Measurements from ENCODE around the gene INSC.

Gene INSC

DNA sequence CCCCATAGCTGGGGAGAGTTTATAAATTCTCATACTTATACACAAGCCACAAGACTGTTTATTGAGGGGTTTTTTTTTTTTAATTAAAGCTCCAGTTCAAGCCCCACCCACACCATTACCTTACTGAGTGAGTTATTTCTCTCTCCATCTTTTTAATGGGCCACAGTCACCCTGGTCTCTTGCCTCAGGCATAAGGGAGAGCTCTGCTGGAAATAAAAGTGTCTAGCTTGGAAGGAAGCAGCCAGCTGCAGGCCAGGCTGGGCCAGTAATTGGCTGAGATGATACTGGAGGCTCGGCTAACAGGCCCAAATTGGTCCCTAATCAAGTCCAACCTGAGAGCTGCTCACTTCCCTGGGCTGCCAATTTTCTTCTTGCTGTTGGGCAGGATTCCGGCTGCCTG, 174.1 kb downstream of the INSC start:
- DNase-seq (ENCODE audit: low read depth in 2 of 2) = no peak

DNA sequence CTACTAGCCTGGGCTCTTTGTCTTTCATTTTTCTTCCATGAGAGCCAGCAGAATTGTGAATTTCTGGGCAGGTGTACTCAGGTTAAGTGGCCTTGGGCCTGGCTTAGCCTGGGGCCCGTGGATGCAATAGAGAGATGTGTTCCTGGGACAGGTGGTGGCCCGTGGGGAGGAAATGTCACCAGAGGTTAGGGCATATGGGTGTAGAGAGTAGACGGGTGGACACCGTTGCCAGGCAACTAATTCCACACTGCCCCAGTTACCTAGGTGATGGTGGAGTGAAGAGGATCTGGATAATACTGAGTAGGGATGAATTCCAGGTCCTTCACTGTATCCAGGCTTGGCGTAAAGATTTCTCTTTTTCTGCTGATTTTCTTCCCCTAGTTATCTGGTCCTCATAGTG, 175.0 kb downstream of the INSC start:
- no peak for DNase-seq (ENCODE audit: low read depth in 2 of 2)

DNA sequence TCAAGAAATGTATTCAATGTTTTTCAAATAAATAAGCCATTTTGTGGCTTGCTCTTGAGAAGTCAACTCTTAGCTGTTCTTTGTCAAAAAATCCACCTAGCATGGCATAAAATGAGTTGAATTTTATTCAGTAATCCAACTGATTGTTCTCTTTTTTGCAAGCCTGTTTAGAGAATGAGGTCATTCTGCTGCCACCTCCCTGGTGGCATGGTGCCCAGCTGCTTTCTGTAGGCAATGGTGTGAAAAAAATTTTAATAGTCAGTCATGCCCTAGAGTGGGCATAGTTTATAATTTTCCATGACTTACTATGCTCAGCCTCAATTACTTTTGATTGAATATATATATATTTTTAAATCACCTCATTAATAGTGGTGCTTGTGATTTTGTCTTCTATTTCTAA, 177.2 kb downstream of the INSC start:
- no peak for DNase-seq (ENCODE audit: low read depth in 2 of 2)

- DNase-seq (ENCODE audit: low read depth in 2 of 2) = no peak
Measured at GRCh38 chr11:15293975-15294620, 179.4 kb downstream of the INSC start.

- DNase-seq (ENCODE audit: low read depth in 2 of 2) = no peak
Measured at GRCh38 chr11:15295695-15296094, 181.0 kb downstream of the INSC start.

Measured in activated CD4-positive, alpha-beta T cell treated with anti-CD3 and anti-CD28 coated beads for 24 hours (primary cell).